Astrocyte (in vitro differentiated cells and primary cell): ENCODE results near the gene ZNF407.

Experiments used
- EZH2 ChIP-seq: IDR thresholded peaks from 2 replicates; pipeline ENCODE4 v1.6.1; 2012; ENCODE audit warnings: mild to moderate bottlenecking, low read length, inconsistent platforms; ENCODE audit not compliant: insufficient read depth
- TF ChIP-seq, protein P1 (sequence below): IDR thresholded peaks from 2 replicates; pipeline ENCODE4 v1.5.1; 2011; ENCODE audit warnings: low read depth, mild to moderate bottlenecking, inconsistent platforms, low read length, moderate library complexity; ENCODE audit not compliant: insufficient read depth

DNA sequence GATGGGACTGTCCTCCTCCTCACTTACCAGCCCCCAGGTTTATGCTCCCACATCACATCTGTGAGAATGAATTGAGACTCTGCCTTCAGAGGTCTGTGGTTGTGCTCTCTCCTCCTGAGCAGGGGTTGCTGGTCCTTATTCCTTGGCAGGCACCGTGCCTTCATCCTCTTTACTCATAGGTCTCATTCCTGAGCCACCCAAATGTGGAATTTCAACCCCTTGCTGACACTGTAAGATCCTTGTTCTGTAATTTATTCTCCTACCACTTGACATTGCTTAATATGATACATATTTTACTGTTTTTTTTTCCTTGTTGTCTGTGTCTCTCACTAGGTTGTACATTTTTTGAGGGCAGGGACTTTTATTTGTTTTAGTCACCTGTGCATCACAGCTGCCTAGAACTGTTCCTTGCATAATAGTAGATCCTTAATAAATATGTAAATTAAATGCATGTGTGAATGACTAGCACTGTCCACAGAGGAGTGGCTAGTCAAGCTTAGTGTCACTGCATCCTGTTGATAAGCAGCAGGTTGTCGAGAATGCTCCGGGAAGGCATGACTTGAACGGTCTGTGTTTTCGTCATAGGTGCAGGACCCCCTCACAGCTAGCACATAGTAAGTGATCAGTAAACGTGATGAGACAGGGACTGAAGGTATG, 180.6 kb downstream of the ZNF407 start:
- TF ChIP-seq, protein P1, sequence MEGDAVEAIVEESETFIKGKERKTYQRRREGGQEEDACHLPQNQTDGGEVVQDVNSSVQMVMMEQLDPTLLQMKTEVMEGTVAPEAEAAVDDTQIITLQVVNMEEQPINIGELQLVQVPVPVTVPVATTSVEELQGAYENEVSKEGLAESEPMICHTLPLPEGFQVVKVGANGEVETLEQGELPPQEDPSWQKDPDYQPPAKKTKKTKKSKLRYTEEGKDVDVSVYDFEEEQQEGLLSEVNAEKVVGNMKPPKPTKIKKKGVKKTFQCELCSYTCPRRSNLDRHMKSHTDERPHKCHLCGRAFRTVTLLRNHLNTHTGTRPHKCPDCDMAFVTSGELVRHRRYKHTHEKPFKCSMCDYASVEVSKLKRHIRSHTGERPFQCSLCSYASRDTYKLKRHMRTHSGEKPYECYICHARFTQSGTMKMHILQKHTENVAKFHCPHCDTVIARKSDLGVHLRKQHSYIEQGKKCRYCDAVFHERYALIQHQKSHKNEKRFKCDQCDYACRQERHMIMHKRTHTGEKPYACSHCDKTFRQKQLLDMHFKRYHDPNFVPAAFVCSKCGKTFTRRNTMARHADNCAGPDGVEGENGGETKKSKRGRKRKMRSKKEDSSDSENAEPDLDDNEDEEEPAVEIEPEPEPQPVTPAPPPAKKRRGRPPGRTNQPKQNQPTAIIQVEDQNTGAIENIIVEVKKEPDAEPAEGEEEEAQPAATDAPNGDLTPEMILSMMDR = no peak
- TF ChIP-seq EZH2 = no peak
